Measurements from ENCODE around the gene C19orf38.

Gene C19orf38

GRCh38 chr19:10899151-10899653 is 51.0 kb downstream of the C19orf38 start:
- no peak for DNase-seq (ENCODE audit: low read depth in 2 of 2, low spot score in 1 of 2)

- DNase-seq (ENCODE audit: low read depth in 2 of 2, low spot score in 1 of 2) = no peak
Measured at GRCh38 chr19:10907925-10908324, 59.7 kb downstream of the C19orf38 start.

GRCh38 chr19:10908380-10908960 is 60.3 kb downstream of the C19orf38 start:
- no peak for DNase-seq (ENCODE audit: low read depth in 2 of 2, low spot score in 1 of 2)

GRCh38 chr19:10911579-10912363 is 63.6 kb downstream of the C19orf38 start:
- DNase-seq (ENCODE audit: low read depth in 2 of 2, low spot score in 1 of 2) = no peak

- DNase-seq (ENCODE audit: low read depth in 2 of 2, low spot score in 1 of 2) = no peak
Measured at GRCh38 chr19:10912619-10913018, 64.4 kb downstream of the C19orf38 start.

GRCh38 chr19:10913716-10914340 is 65.6 kb downstream of the C19orf38 start:
- no peak for DNase-seq (ENCODE audit: low read depth in 2 of 2, low spot score in 1 of 2)

- no peak for DNase-seq (ENCODE audit: low read depth in 2 of 2, low spot score in 1 of 2)
Measured at GRCh38 chr19:10915130-10916091, 67.2 kb downstream of the C19orf38 start.

- no peak for DNase-seq (ENCODE audit: low read depth in 2 of 2, low spot score in 1 of 2)
Measured at GRCh38 chr19:10916602-10917001, 68.4 kb downstream of the C19orf38 start.

GRCh38 chr19:10918359-10918758 is 70.1 kb downstream of the C19orf38 start:
- DNase-seq (ENCODE audit: low read depth in 2 of 2, low spot score in 1 of 2) = no peak

Measured in stimulated activated CD8-positive, alpha-beta memory T cell treated with anti-CD3 and anti-CD28 coated beads, Interleukin-4, amount 100 ng/mL, for 4 hours (primary cell).